HG03139 (cell line): ENCODE results near the gene R3HCC1L.

Source experiments
- ATAC-seq: cut with Tn5 transposase; IDR thresholded peaks from one replicate; pipeline ENCODE4 v1.9.1; 2021; ENCODE audit not compliant: unreplicated experiment

R3HCC1L gene

GRCh38 chr10:98134431-98135221 lies at the start of gene R3HCC1L:
Gene R3HCC1L (plus strand): TSS chr10:98134657. CDS start chr10:98208115, 73,458 bp downstream.
- ATAC-seq: peak; percentile 82

- ATAC-seq: no peak
Observed at GRCh38 chr10:98085238-98085637, 49.2 kb upstream of the R3HCC1L start.

GRCh38 chr10:98086837-98087708 lies 47.4 kb upstream of the R3HCC1L start:
- ATAC-seq: no peak

- ATAC-seq: no peak
Observed at GRCh38 chr10:98088186-98088971, 46.1 kb upstream of the R3HCC1L start.

GRCh38 chr10:98090822-98091221 lies 43.6 kb upstream of the R3HCC1L start:
- no peak for ATAC-seq

- no peak for ATAC-seq
Observed at GRCh38 chr10:98096316-98096715, 38.1 kb upstream of the R3HCC1L start.

GRCh38 chr10:98096731-98097130 lies 37.7 kb upstream of the R3HCC1L start:
- ATAC-seq: no peak

GRCh38 chr10:98097175-98097574 lies 37.3 kb upstream of the R3HCC1L start:
- ATAC-seq: no peak

GRCh38 chr10:98097616-98098015 lies 36.8 kb upstream of the R3HCC1L start:
- no peak for ATAC-seq

- no peak for ATAC-seq
Observed at GRCh38 chr10:98098247-98098646, 36.2 kb upstream of the R3HCC1L start.

GRCh38 chr10:98100476-98100875 lies 34.0 kb upstream of the R3HCC1L start:
- ATAC-seq: no peak

- no peak for ATAC-seq
Observed at GRCh38 chr10:98101366-98101765, 33.1 kb upstream of the R3HCC1L start.

- no peak for ATAC-seq
Observed at GRCh38 chr10:98104125-98104524, 30.3 kb upstream of the R3HCC1L start.

- ATAC-seq: no peak
Observed at GRCh38 chr10:98106531-98106930, 27.9 kb upstream of the R3HCC1L start.

GRCh38 chr10:98107644-98108430 lies 26.6 kb upstream of the R3HCC1L start:
- ATAC-seq: no peak

GRCh38 chr10:98110356-98110755 lies 24.1 kb upstream of the R3HCC1L start:
- ATAC-seq: no peak

- no peak for ATAC-seq
Observed at GRCh38 chr10:98115031-98115787, 19.2 kb upstream of the R3HCC1L start.

- no peak for ATAC-seq
Observed at GRCh38 chr10:98119891-98120290, 14.6 kb upstream of the R3HCC1L start.

- ATAC-seq: no peak
Observed at GRCh38 chr10:98125940-98126631, 8.4 kb upstream of the R3HCC1L start.
